ENCODE results near the gene NR2F1-AS1.

Gene NR2F1-AS1

GRCh38 chr5:93452255-93452654, 128.8 kb downstream of the NR2F1-AS1 start:
- no peak overlapping the region for H3K4me3 ChIP-seq (ENCODE audit: low read length)
- no peak for DNase-seq (ENCODE audit: low read depth)
- TF ChIP-seq CTCF (conservative IDR thresholded peaks at IDR 0.05; ENCODE audit: low read depth, low read length), result no peak

- DNase-seq (ENCODE audit: low read depth), result no peak
- no peak overlapping the region for H3K4me3 ChIP-seq (ENCODE audit: low read length)
- TF ChIP-seq CTCF (conservative IDR thresholded peaks at IDR 0.05; ENCODE audit: low read depth, low read length), result no peak
These were observed 142.9 kb downstream of the NR2F1-AS1 start for GRCh38 chr5:93438124-93438523.

GRCh38 chr5:93436083-93436482, 144.9 kb downstream of the NR2F1-AS1 start:
- no peak for TF ChIP-seq CTCF (conservative IDR thresholded peaks at IDR 0.05; ENCODE audit: low read depth, low read length)

GRCh38 chr5:93433422-93433821, 147.6 kb downstream of the NR2F1-AS1 start:
- TF ChIP-seq CTCF (conservative IDR thresholded peaks at IDR 0.05; ENCODE audit: low read depth, low read length), result no peak
- no peak overlapping the region for H3K4me3 ChIP-seq (ENCODE audit: low read length)
- DNase-seq (ENCODE audit: low read depth), result no peak

More at GRCh38 chr5:93436083-93436482, 144.9 kb downstream of the NR2F1-AS1 start:
- no peak overlapping the region for H3K4me3 ChIP-seq (ENCODE audit: low read length)
- no peak for DNase-seq (ENCODE audit: low read depth)

- no peak for TF ChIP-seq CTCF (conservative IDR thresholded peaks at IDR 0.05; ENCODE audit: low read depth, low read length)
- DNase-seq (ENCODE audit: low read depth), result no peak
- H3K4me3 ChIP-seq (ENCODE audit: low read length), result no peak overlapping the region
These were observed 149.8 kb downstream of the NR2F1-AS1 start for GRCh38 chr5:93431250-93431649.

GRCh38 chr5:93430673-93431199, 150.3 kb downstream of the NR2F1-AS1 start:
- no peak overlapping the region for H3K4me3 ChIP-seq (ENCODE audit: low read length)
- no peak for DNase-seq (ENCODE audit: low read depth)
- peak; percentile 8 for TF ChIP-seq CTCF (conservative IDR thresholded peaks at IDR 0.05; ENCODE audit: low read depth, low read length)

- no peak for DNase-seq (ENCODE audit: low read depth)
- no peak overlapping the region for H3K4me3 ChIP-seq (ENCODE audit: low read length)
- TF ChIP-seq CTCF (conservative IDR thresholded peaks at IDR 0.05; ENCODE audit: low read depth, low read length), result no peak
These were observed 150.9 kb downstream of the NR2F1-AS1 start for GRCh38 chr5:93430118-93430517.

All from retinal pigment epithelial cell (primary cell).